GM11168 (cell line): Measurements from ENCODE around the gene MCCC1.
"Not testable (repeated sequence)": the region's sequence is repeated elsewhere in the genome, so short reads cannot be mapped to it uniquely, and the experiment has no call there.

Source experiments
- in situ Hi-C: fragments of 300-500 bp; cut with MboI; formaldehyde crosslinking; loops from one replicate; pipeline ENCODE4 v1.12.0; 2022; ENCODE audit warnings: low sequenced_read_pairs; ENCODE audit not compliant: unreplicated experiment

The MCCC1 gene

DNA sequence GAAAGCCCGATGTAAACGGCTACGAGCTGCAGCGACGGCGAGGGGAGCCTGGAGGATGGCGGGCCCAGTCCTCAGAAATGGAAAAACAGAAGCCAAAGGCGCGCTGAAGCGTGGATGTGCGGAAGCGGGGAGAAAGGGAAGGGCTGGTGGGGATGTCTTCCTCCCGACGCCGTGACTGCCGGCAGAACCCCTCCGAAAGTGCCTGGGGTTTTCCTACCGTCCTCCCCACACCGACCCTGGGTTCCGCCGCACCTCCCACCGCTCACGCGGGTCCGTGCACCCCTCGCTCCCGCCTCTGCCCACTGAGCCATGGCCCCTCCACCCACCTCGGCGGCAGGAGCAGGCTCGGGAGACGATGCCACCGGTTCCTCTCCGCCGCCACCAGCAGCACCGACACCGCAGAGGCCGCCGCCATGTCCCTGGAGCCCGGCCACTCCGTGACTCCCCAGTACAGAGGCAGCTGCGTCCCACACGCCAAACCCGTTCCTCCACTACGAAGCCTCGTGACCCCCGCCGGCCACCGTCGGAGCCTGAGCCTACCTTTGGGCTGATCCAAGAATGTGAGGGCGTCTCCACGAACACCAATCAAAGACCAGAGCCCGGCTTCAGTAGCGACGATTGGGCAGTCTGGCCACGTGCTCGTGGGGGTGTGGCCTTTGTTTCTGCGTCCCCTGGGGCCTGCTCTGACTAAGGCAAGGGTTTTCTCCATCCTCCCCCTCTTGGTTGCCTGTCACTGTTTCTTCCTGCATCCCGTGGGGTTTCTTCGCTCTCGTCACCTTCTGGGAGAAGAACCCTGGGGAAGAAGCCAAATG is at the start of gene MCCC1:
MCCC1 (minus strand) TSS at position 471 of the 812 bp plus-strand sequence; CDS start at position 415, 56 bp downstream.
- in situ Hi-C loops, result no loop called here

DNA sequence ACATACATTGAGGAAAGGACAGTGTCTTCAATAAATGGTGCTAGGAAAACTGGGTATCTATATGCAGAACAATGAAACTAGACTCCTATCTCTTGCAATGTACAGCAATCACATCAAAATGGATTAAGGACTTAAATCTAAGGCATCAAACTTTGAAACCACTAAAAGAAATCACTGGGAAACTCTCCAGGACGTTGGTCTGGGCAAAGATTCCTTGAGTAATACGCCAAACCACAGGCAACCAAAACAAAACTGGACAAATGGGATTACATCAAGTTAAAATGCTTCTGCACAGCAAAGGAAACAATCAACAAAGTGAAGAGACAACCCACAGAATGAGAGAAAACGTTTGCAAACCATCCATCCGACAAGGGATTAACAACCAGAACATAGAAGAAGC is 48.8 kb upstream of the MCCC1 start:
- in situ Hi-C loops, result no loop called here

GRCh38 chr3:183144363-183144762 is 45.1 kb upstream of the MCCC1 start:
- in situ Hi-C loops, result no loop called here

- in situ Hi-C loops, result no loop called here
These were observed 42.9 kb upstream of the MCCC1 start for GRCh38 chr3:183142199-183142598.

- in situ Hi-C loops, result no loop called here
These were observed 35.5 kb upstream of the MCCC1 start for GRCh38 chr3:183134844-183135243.

GRCh38 chr3:183132409-183132808 is 33.1 kb upstream of the MCCC1 start:
- in situ Hi-C loops, result no loop called here

- in situ Hi-C loops, result no loop called here
These were observed 32.4 kb upstream of the MCCC1 start for GRCh38 chr3:183131735-183132134.

DNA sequence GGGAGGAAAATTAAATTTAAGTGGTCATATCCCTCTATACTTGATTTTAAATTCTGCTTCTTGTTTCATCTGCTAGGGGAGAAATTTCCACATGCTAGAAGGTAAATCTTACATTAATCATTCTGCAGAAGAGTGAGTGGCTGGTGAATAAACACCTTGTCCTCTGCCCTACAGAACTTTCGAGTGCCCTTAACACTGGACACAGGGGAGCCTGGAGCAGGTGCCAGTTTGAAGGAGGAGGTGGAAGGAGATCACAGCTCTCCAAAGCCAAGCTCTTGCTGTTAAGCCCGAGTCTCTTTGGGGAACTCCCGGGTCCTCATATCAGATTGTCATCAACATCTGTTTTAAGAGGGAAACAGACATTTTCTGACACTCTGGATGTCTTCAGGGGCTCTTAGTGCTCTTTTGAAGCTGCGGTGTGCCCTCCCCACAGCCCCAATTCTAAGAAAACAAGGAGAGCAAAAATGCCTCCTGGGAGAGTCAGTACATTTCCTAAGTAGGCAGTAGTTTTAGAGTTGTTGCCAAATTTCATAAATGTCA is 32.0 kb upstream of the MCCC1 start:
- in situ Hi-C loops, result no loop called here

DNA sequence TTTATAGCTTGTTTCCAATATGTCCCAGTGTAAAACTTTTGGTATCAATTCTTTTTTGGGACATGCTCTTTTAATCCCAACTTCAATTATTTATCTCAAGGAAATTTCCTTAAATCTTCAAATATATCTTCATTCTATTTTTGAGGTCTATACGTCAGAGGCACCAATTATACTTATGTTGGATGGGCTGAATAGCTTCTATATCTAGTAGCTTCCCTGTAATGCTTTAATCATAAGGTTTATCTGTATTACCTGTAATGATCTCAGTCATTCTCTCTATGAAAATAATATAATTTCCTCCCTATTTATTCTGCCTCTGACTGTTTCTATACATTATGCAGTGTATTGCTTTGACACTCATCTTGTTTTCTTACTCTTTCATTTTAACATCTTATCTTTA is 29.9 kb upstream of the MCCC1 start:
- in situ Hi-C loops, result loop anchor here (5.0 kb wide), 1 partner anchor 253 kb away; no protein-coding TSS in a partner anchor

DNA sequence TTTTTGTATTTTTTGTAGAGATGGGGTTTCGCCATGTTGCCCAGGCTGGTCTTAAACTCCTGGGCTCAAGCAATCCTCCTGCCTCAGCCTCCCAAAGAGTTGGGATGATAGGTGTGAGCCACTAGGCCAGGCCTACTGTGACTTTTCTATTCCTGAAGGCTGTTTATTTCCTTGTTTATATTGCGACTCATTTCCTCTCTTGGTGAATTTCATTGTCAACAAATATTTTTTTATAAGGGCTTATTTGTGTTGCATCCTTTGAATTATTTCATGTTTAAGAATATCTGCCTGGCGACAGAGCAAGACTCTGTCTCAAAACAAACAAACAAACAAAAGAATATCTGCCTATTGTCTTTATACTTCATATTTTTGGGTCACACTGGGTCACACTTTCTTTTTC is 29.4 kb upstream of the MCCC1 start:
- in situ Hi-C loops, result loop anchor here (5.0 kb wide), 1 partner anchor 254 kb away; no protein-coding TSS in a partner anchor

GRCh38 chr3:183123891-183124290 is 24.6 kb upstream of the MCCC1 start:
- in situ Hi-C loops, result loop anchor here (5.0 kb wide), 1 partner anchor 58 kb away; no protein-coding TSS in a partner anchor

GRCh38 chr3:183122257-183122932 is 23.1 kb upstream of the MCCC1 start:
- in situ Hi-C loops, result loop anchor here (5.0 kb wide), 1 partner anchor 60 kb away; no protein-coding TSS in a partner anchor

GRCh38 chr3:183120538-183121215 is 21.4 kb upstream of the MCCC1 start:
- in situ Hi-C loops, result loop anchor here (5.0 kb wide), 1 partner anchor 62 kb away; no protein-coding TSS in a partner anchor

DNA sequence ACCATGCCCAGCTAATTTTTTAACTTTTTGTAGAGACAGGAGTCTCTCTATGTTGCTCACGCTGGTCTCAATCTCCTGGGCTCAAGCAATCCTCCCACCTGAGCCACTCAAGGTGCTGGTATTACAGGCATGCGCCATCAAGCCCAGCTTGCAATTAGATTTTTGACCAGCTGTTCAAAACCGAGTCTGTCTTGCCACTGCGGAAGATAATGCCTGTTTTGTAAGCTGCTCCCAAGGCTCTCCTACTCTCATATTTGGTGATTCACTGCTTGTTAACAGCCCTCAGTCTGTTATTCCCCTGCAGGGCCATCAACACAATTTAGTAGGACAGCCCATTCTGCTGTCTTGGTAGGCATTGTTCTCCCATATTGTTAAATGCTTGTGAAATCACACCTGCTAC is 17.8 kb upstream of the MCCC1 start:
- in situ Hi-C loops, result no loop called here

- in situ Hi-C loops, result no loop called here
These were observed 16.8 kb upstream of the MCCC1 start for GRCh38 chr3:183116025-183116614.

- in situ Hi-C loops, result no loop called here
These were observed 15.3 kb upstream of the MCCC1 start for GRCh38 chr3:183114384-183115178.

DNA sequence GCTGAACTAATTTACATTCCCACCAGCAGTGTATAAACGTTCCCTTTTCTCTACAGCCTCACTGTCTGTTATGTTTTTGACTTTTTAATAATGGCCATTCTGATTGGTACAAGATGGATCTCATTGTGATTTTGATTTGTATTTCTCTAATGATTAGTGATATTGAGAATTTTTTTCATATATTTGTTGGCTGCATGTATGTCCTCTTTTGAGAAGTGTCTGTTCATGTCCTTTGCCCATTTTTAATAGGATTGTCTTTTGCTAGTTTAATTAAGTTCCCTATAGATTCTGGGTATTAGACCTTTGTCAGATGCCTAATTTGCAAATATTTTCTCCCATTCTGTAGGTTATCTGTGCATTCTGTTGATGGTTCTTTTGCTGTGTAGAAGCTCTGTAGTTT is 10.6 kb upstream of the MCCC1 start:
- in situ Hi-C loops, result not testable (repeated sequence)

DNA sequence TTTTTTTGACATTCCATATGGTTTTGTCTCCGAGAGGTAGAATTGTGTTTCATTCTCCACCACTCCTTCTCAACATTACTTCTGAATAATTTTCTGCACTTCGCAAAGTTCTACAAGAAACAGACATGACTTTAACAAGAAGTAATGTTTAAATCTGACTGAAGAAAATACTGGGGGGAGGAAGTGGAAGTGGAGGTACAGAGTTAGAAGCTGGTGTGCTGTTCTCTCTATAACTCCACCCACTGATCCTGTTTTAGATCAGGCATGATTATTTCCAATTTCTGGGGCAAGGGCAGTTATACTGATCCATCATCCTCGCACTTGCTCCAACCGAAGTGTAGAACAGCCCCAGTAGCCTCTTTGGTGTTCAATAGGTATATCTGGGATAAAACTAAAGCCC is 9.2 kb upstream of the MCCC1 start:
- in situ Hi-C loops, result no loop called here

DNA sequence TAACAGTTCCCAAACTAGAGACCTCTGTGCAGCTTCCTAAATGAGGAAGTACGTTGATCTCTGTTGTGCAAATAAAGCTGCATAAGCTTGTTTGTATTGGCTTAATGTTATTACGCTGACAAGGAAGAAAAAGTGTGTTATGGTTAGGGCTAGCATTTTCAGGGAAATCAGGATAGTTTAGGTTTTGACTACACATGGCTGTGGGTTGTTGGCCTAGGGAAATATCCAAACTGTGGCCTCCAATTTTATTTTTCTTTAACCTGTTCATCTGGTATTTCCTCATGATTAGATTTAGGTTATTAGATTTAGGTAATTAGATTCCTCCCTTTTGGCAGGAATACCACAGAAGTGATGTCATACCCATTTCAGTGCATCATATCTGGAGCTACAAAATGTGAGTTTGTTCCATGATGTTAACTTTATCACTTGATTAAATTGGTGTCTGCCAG is 8.7 kb upstream of the MCCC1 start:
- in situ Hi-C loops, result no loop called here
